ENCODE measurements around the gene CYSTM1.

CYSTM1 gene

DNA sequence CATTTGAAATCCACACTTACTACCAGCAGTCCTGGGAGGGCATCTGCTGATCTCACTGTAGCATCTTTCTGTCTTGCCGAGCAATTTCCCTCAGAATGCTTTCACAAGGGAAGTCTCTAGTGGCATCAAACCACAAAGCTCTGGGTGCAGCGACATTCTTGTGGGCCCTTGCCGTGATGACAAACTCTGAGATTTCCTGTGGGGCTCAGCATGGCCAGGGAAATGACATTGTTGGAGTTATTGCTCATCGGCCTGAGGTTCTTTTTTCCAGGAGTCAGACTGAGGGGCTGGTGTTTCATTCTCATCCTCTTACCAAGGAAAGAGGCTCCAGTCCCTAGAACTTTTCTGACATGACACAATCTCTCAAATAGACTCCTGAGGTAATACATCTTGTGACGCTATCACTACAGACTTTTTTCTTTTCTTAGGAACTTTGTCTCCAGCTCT lies 76.6 kb downstream of the CYSTM1 start:
- no peaks in the 10 kb centered on the region for H3K9me3 ChIP-seq (ENCODE audit: control insufficient read depth, low read length)
- H3K27me3 ChIP-seq (replicated peaks; ENCODE audit: control insufficient read depth, insufficient read depth, low read length) = no peaks in the 10 kb centered on the region
- DNase-seq (ENCODE audit: low read depth) = peak; percentile 72
- no peak overlapping the region for H3K9ac ChIP-seq (ENCODE audit: low read length)
- no peak overlapping the region for H3K4me3 ChIP-seq (ENCODE audit: low read length)
- peaks cover 24% of the 10 kb centered on the region for H3K4me1 ChIP-seq (ENCODE audit: control insufficient read depth, insufficient read depth, low read length)
- peaks cover 14% of the 10 kb centered on the region for H3K36me3 ChIP-seq (ENCODE audit: control insufficient read depth, insufficient read depth, low read length, severe bottlenecking)

DNA sequence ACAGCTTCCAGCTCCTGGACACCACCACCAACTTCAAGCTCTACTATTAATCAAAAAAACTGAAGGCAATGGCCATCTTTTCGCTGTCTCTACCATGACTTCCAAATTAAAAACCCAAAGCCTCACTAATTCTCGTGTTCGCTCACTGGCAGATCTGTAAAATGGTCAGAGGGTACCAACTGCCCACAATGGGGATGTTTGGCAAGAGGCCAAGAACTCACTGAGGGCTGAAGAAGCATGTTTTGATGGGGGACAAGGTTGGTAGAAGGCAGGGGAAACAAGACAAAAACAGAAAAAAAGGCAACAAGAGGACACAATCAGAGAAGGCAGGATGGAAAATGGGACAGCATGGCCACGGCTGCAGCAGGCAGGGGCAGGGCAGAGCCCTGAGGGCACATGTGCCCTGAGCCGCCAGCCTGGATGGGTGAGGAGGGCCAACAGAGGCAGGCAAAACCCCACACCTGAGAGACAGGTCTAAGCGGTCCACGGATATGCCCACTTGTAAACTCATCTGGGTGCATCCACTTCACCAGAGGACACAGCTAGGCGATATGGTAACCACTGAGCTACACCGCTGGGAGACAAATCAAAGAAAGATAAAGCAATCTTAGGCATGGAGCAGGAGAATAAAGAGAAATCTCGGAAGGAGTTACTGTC lies 77.6 kb downstream of the CYSTM1 start:
- Histone ChIP-seq H3K4me3 (ENCODE audit: low read length) (no peak overlapping the region), H3K9ac (ENCODE audit: low read length) (no peak overlapping the region), H3K27me3 (replicated peaks; ENCODE audit: control insufficient read depth, insufficient read depth, low read length) (no peaks in the 10 kb centered on the region), H3K36me3 (ENCODE audit: control insufficient read depth, insufficient read depth, low read length, severe bottlenecking) (peaks cover 14% of the 10 kb centered on the region), H3K4me1 (ENCODE audit: control insufficient read depth, insufficient read depth, low read length) (peaks cover 22% of the 10 kb centered on the region), H3K9me3 (ENCODE audit: control insufficient read depth, low read length) (no peaks in the 10 kb centered on the region)
- DNase-seq (ENCODE audit: low read depth) = no peak

DNA sequence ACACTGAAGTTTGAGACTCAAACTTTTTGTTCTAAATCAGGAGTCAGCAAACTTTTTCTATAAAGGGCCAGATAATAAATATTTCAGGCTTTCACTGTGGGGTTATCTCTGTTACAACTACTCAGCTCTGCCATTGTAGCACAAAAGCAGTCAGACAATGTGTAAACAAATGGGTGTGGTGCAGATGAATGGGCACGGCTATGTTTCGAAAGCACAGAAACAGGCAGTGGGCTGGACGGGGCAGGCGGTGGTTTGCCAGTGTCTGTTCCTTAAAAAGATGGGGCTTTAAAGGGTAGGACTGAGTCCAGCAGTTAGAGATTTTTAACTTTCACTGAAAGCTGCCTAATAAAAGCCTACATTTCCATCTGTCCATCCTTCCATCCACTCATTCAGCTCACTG lies 79.0 kb downstream of the CYSTM1 start:
- Histone ChIP-seq H3K4me1 (ENCODE audit: control insufficient read depth, insufficient read depth, low read length) (peaks cover 28% of the 10 kb centered on the region), H3K27me3 (replicated peaks; ENCODE audit: control insufficient read depth, insufficient read depth, low read length) (no peaks in the 10 kb centered on the region), H3K9ac (ENCODE audit: low read length) (no peak overlapping the region), H3K9me3 (ENCODE audit: control insufficient read depth, low read length) (no peaks in the 10 kb centered on the region), H3K4me3 (ENCODE audit: low read length) (no peak overlapping the region), H3K36me3 (ENCODE audit: control insufficient read depth, insufficient read depth, low read length, severe bottlenecking) (peaks cover 14% of the 10 kb centered on the region)
- peak; percentile 40 for DNase-seq (ENCODE audit: low read depth)

DNA sequence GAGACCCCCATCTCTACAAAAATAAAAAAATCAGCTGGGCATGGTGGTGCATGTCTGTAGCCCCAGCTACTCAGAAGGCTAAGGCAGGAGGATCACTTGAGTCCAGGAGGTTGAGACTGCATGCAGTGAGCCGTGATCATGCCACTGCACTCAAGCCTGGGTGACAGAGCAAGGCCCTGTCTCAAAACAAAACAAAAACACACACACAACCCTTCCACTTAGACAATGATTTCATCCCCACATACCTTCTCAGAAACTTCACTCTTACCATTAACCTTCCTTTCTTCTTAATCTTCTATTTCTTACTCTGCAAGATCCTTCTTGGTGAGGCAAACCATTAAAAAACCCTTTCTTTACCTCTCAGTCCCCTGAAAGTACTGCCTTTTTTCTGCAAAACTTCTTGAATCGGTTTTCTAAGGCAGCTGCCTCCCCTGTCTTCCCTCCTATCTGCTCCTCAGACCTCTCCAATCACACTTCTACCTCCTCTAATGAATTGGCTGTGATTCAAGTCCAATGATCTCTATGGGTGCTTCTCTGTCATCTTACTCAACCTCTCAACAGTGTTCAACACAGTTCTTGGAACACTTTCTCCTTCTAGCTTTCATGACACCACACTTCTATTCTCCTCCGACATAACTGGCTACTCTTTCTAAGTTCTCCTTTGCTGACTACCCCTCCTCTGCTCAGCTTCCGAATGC lies 80.6 kb downstream of the CYSTM1 start:
- DNase-seq (ENCODE audit: low read depth) = no peak
- Histone ChIP-seq H3K4me3 (ENCODE audit: low read length) (no peak overlapping the region), H3K36me3 (ENCODE audit: control insufficient read depth, insufficient read depth, low read length, severe bottlenecking) (peaks cover 2% of the 10 kb centered on the region), H3K4me1 (ENCODE audit: control insufficient read depth, insufficient read depth, low read length) (peaks cover 28% of the 10 kb centered on the region), H3K9ac (ENCODE audit: low read length) (no peak overlapping the region), H3K9me3 (ENCODE audit: control insufficient read depth, low read length) (no peaks in the 10 kb centered on the region), H3K27me3 (replicated peaks; ENCODE audit: control insufficient read depth, insufficient read depth, low read length) (no peaks in the 10 kb centered on the region)

DNA sequence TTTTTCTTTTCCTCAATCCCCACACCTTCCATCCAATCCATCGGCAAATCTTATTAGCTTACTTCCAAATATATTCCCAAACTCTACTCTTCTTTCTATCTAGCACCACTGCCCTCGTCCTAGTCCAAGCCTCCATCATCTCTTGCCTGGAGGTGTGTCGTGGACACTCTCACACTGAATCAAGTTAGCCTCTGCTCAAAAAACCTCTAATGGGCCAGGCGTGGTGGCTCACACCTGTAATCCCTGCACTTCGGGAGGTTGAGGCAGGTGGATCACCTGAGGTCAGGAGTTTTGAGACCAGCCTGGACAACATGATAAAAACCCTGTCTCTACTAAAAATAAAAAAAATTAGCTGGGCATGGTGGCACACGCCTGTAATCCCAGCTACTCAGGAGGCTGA lies 81.7 kb downstream of the CYSTM1 start:
- Histone ChIP-seq H3K4me1 (ENCODE audit: control insufficient read depth, insufficient read depth, low read length) (peaks cover 31% of the 10 kb centered on the region), H3K27me3 (replicated peaks; ENCODE audit: control insufficient read depth, insufficient read depth, low read length) (no peaks in the 10 kb centered on the region), H3K9ac (ENCODE audit: low read length) (no peak overlapping the region), H3K4me3 (ENCODE audit: low read length) (no peak overlapping the region), H3K9me3 (ENCODE audit: control insufficient read depth, low read length) (no peaks in the 10 kb centered on the region), H3K36me3 (ENCODE audit: control insufficient read depth, insufficient read depth, low read length, severe bottlenecking) (no peaks in the 10 kb centered on the region)
- DNase-seq (ENCODE audit: low read depth) = no peak

DNA sequence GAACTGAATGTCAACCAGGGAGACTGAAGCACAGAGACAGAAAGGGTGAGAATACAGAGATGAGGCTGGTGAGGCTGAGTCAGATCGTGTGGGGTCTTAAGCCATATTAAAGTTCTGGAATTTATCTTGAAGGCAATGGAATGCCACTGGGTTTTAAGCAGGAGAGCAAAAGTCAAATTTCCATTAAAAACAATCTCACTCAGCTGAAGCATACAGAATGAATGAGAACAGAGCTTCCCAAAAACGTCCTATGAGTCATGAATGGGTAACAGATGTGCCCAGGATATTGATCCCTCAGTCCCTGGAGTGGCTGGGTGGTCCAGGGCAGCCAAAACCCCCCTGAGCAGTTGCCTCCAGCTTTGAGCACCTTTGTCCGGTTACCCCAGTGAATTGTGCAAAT lies 83.0 kb downstream of the CYSTM1 start:
- H3K4me1 ChIP-seq (ENCODE audit: control insufficient read depth, insufficient read depth, low read length) = peaks cover 30% of the 10 kb centered on the region
- peak; percentile 51 for DNase-seq (ENCODE audit: low read depth)
- H3K9me3 ChIP-seq (ENCODE audit: control insufficient read depth, low read length) = no peaks in the 10 kb centered on the region
- no peaks in the 10 kb centered on the region for H3K27me3 ChIP-seq (replicated peaks; ENCODE audit: control insufficient read depth, insufficient read depth, low read length)
- H3K9ac ChIP-seq (ENCODE audit: low read length) = no peak overlapping the region
- no peak overlapping the region for H3K4me3 ChIP-seq (ENCODE audit: low read length)
- H3K36me3 ChIP-seq (ENCODE audit: control insufficient read depth, insufficient read depth, low read length, severe bottlenecking) = no peaks in the 10 kb centered on the region

DNA sequence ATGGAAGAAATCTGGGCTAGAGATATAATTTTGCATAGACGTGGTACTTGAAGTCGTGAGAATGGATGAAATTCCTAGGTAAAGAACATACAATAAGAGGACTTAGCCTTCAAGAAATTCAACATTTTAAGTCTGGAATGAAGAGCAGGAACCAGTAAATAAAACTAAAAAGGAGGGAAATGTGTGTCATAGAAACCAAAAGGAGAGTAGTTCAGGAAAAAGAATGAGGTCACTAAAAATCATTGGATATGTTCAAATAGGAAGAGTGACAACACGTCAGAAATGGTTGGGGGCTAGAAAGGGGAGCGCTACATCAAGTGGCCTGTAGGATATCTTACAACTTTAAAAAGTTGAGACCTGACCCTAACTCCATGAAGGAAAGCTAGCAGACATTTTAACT lies 83.9 kb downstream of the CYSTM1 start:
- Histone ChIP-seq H3K4me1 (ENCODE audit: control insufficient read depth, insufficient read depth, low read length) (peaks cover 25% of the 10 kb centered on the region), H3K27me3 (replicated peaks; ENCODE audit: control insufficient read depth, insufficient read depth, low read length) (no peaks in the 10 kb centered on the region), H3K4me3 (ENCODE audit: low read length) (no peak overlapping the region), H3K9me3 (ENCODE audit: control insufficient read depth, low read length) (no peaks in the 10 kb centered on the region), H3K9ac (ENCODE audit: low read length) (no peak overlapping the region), H3K36me3 (ENCODE audit: control insufficient read depth, insufficient read depth, low read length, severe bottlenecking) (no peaks in the 10 kb centered on the region)
- no peak for DNase-seq (ENCODE audit: low read depth)

DNA sequence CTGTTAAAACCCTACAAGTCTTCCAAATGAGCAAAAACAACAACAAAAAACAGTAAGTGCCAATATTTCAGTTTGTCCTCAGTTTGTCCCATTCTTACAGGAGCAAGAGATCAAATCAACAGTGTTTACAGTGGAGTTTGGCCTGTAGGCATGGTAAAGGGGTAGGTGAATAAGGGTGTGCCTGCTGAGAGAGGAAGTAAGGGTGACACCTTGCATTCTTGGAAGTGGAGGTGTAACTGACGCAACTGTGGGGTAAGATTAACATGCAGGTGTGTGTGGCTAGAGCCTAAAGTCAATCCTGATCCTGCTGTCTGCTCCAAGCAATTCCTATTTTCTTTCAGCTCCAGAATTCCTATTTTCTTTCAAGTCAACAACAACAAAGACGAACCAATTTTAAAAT lies 84.5 kb downstream of the CYSTM1 start:
- no peaks in the 10 kb centered on the region for H3K27me3 ChIP-seq (replicated peaks; ENCODE audit: control insufficient read depth, insufficient read depth, low read length)
- peaks cover 21% of the 10 kb centered on the region for H3K4me1 ChIP-seq (ENCODE audit: control insufficient read depth, insufficient read depth, low read length)
- no peak for DNase-seq (ENCODE audit: low read depth)
- no peak overlapping the region for H3K4me3 ChIP-seq (ENCODE audit: low read length)
- H3K9me3 ChIP-seq (ENCODE audit: control insufficient read depth, low read length) = no peaks in the 10 kb centered on the region
- H3K9ac ChIP-seq (ENCODE audit: low read length) = no peak overlapping the region
- H3K36me3 ChIP-seq (ENCODE audit: control insufficient read depth, insufficient read depth, low read length, severe bottlenecking) = no peaks in the 10 kb centered on the region

DNA sequence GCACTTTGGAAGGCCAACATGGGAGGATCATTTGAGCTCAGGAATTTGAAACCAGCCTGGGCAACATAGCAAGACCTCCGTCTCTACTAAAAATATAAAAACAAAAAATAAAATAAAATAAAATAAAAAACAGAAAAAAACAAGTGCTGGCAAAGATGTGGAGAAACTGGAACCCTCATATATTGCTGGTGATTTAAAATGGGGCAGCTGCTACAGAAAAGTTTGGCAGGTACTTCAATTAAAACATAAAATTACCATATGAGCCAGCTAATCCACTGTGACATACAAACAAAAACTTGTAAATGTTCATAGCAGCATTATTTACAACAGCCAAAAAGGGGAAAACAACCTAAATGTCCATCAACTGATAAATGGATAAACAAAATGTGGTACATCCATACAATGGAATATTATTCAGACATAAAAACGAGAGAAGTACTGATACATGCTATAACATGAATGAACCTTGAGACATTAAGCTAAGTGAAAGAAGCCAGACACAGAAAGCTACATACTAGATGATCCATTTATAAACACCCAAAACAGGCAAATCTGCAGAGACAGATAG lies 85.2 kb downstream of the CYSTM1 start:
- Histone ChIP-seq H3K4me1 (ENCODE audit: control insufficient read depth, insufficient read depth, low read length) (peaks cover 21% of the 10 kb centered on the region), H3K4me3 (ENCODE audit: low read length) (no peak overlapping the region), H3K9me3 (ENCODE audit: control insufficient read depth, low read length) (no peaks in the 10 kb centered on the region), H3K36me3 (ENCODE audit: control insufficient read depth, insufficient read depth, low read length, severe bottlenecking) (no peaks in the 10 kb centered on the region), H3K9ac (ENCODE audit: low read length) (no peak overlapping the region), H3K27me3 (replicated peaks; ENCODE audit: control insufficient read depth, insufficient read depth, low read length) (no peaks in the 10 kb centered on the region)
- no peak for DNase-seq (ENCODE audit: low read depth)

DNA sequence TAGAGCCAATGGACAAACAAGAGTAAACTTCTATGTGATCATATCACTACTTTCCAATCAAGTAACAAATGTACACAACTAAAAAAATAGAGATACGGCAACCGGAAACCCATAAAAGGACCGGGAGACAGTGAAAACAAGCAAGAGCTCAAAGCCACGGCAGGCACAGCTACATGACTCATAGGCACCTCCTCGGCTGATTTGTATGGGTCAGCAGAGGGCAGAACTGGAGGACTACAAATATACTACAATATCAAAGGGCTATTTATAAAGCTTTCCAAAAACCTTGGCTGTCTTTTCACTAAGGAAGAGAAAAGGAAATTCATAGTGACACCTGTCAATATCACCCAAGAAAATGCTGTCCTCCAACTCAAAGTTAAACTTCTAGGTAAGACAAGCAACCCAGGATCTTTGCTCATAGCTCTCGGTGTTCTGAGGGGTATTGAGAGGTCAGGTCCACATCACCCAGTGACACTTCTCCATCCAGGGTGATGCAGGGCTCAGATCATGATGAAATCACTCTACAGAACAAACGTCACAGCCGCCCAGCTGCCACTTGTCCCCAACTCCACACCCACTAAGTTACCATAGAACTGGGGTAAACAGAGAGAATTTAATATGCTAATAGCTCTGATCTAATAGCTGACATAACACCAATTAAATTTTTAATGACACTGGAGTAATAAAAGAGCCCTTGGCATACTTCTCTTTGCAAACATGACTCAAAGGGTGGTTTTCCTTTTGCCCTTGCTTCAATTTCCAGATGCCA lies 86.6 kb downstream of the CYSTM1 start:
- Histone ChIP-seq H3K27me3 (replicated peaks; ENCODE audit: control insufficient read depth, insufficient read depth, low read length) (no peaks in the 10 kb centered on the region), H3K36me3 (ENCODE audit: control insufficient read depth, insufficient read depth, low read length, severe bottlenecking) (no peaks in the 10 kb centered on the region), H3K9ac (ENCODE audit: low read length) (no peak overlapping the region), H3K4me1 (ENCODE audit: control insufficient read depth, insufficient read depth, low read length) (peaks cover 21% of the 10 kb centered on the region), H3K9me3 (ENCODE audit: control insufficient read depth, low read length) (no peaks in the 10 kb centered on the region), H3K4me3 (ENCODE audit: low read length) (peak overlapping the region; percentile 50)
- DNase-seq (ENCODE audit: low read depth) = peak; percentile 92

DNA sequence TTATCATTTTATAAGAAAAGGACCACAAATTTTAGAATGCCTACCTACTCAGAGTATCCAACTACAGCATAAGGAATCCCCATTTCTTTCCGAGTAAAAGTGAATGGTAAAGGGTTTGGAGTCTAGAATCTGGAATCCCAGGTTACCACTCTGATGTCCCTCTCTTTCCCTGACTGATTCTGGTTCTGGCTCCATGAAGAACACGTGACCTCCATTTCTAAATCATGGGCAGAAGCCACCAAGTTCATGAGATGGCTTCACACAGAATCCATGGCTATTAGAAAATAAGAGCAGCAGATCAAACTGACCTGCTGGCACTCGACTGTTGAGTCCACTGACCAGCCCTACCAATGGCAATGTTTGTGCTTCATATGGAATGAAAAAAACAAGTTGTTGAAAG lies 87.2 kb downstream of the CYSTM1 start:
- Histone ChIP-seq H3K36me3 (ENCODE audit: control insufficient read depth, insufficient read depth, low read length, severe bottlenecking) (no peaks in the 10 kb centered on the region), H3K9me3 (ENCODE audit: control insufficient read depth, low read length) (no peaks in the 10 kb centered on the region)
- DNase-seq (ENCODE audit: low read depth) = no peak

More for the DNA sequence above, 87.2 kb downstream of the CYSTM1 start:
- H3K4me3 ChIP-seq (ENCODE audit: low read length) = no peak overlapping the region
- H3K4me1 ChIP-seq (ENCODE audit: control insufficient read depth, insufficient read depth, low read length) = peaks cover 21% of the 10 kb centered on the region
- H3K27me3 ChIP-seq (replicated peaks; ENCODE audit: control insufficient read depth, insufficient read depth, low read length) = no peaks in the 10 kb centered on the region
- no peak overlapping the region for H3K9ac ChIP-seq (ENCODE audit: low read length)
